ENCODE results near the gene SLC15A1. TPM values are rescaled to one million over a fixed set of nuclear protein-coding genes. Genes with fewer than 3 reads are reported as not detected.

SLC15A1 gene
- total RNA-seq, 1 donor from 2014 or later = not detected

DNA sequence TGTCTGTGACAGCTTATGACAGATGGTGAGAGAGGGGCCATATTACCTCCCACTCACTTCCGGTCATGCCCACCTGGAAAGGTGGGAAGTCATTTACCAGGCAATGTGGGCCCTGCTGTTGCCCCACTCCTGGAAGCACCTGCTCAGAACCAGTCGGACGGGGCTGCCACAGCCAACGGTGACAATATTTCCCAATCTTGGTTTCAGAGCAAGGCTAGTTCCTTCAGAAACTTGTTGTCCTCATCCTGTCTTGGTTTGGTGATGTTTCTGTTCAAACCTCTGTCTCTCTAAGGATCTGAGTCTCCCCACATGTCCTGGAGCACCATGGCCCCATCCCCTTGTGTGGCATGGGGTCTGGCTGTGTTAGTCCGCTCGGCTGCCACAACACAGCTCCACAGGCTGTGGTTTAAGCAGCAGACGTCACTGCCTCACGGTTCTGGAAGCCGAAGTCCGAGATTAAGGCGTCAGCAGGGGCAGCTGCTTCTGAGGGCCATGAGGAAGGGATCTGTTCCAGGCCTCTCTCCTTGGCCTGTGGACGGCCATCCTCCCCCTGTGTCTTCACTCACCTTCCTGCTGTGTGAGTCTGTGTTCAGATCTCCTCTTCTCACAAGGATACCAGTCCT is 31.5 kb upstream of the SLC15A1 start:
- DNase-seq = no peak
- intact Hi-C loops (cut with DNase I) = no loop called here
- ATAC-seq (ENCODE audit: poor library complexity) = no peak

DNA sequence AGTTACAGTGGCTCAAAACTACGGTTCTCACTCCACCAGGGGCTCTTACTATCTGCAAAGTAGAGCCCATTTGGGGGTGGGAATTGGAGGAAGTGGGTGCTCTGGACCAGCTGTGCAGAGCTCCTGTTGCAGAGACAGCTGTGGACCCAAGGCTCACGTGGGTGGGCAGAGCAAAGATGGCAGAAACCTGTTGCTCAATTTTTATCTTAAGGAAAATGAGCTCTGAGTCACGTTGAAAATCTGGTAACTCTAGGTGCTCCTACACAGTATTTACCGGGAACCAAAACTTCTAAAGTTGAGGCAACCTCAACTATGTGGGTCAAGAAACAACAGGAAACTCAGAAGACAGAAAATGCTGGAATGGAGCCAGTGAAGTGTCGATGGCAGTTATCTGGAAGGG is 30.2 kb upstream of the SLC15A1 start:
- intact Hi-C loops (cut with DNase I) = no loop called here
- DNase-seq (no peak), ATAC-seq (ENCODE audit: poor library complexity) (no peak)

DNA sequence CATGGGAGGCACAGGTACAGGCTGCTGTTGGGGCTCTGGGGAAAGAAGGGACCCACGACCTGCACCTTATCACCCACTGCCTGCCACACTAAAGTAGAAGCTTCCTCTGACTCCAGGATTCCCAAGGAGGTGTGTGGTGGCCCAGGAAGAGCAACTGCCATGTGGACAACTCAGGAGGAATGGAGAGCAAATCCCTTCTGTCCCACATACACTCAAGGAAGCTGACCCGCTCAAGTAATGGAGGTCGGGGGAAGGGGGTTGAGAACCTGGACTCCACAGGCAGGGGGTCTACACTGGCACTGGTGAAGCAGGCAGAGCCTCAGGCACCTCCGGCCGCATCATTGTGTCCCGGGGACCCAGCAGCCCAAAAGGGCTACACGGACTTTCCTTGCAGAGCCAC is 29.4 kb upstream of the SLC15A1 start:
- ATAC-seq (ENCODE audit: poor library complexity) = no peak
- no peak for DNase-seq
- intact Hi-C loops (cut with DNase I) = no loop called here

DNA sequence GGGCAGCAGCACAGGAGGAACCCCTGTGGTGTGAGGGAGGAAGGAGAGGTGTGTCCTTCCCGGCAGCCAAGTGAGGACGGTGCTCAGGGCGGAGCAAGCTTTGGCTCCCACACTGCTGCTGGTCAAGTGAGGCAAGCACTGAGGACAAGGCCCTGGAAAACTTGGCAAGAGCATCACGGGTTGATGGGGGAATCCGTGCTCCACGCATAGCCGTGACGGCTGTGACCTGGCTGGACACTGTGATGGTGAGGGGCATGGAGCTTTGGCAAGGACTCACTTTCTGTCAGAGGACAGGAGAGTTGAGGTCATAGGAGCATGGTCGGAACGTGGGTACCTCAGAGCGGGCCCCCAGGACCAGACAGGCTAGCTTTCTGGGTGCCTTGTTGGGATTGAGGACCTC is 29.0 kb upstream of the SLC15A1 start:
- no peak for DNase-seq
- ATAC-seq (ENCODE audit: poor library complexity) = no peak
- intact Hi-C loops (cut with DNase I) = no loop called here

DNA sequence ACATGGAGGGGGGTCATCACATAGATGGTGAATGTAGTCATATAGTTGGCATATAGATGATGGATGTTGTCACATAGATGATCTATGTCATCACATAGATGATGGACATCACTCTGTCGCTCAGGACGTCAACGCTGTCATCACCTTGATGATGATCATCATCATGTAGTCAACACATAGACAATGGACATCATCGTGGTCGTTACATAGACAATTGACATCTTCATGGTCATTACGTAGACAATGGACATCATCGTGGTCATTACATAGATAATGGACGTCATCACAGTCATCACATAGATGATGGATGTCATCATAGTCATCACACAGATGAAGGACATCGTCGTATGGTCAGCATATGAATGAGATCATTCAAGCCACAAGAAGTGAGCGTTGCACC is 28.6 kb upstream of the SLC15A1 start:
- DNase-seq (no peak), ATAC-seq (ENCODE audit: poor library complexity) (no peak)
- intact Hi-C loops (cut with DNase I) = no loop called here

DNA sequence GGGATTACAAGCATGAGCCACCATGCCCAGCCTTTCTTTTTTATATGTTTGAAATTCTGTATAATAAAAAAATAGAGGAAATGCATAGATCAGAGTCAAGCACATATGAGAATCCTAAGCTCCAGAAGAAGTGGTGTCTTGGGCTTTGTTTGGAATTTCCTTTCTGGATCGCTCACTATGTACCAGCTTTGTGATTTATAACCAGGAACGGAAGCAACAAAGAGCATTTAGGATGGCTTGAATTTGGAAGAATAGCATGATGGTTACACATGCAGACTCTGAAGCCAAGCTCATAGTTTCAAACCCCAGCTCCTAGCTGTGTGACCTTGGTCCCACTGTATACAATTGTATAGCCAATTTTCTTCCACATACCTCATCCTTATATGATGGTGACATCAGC is 28.0 kb upstream of the SLC15A1 start:
- DNase-seq (no peak), ATAC-seq (ENCODE audit: poor library complexity) (no peak)
- intact Hi-C loops (cut with DNase I) = no loop called here

DNA sequence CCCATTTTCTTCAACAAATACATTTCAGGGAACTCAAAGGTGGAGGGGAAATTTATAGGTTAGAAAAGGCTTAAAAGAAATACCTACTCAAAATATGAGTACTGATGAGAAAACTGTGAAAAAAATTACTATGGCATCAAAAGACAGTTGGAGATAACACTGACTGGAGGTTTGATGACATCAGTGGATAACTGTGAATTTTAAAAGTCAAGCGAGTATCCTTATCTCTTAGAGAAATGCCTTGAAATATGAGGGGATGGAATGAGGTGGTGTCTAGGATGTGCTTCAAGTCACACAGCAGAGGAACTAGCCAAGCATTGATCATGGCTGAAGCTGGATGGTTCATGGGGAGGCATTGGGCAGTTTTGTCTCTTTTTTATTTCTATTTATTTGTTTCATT is 27.2 kb upstream of the SLC15A1 start:
- no peak for DNase-seq
- no peak for ATAC-seq (ENCODE audit: poor library complexity)
- intact Hi-C loops (cut with DNase I) = no loop called here

DNA sequence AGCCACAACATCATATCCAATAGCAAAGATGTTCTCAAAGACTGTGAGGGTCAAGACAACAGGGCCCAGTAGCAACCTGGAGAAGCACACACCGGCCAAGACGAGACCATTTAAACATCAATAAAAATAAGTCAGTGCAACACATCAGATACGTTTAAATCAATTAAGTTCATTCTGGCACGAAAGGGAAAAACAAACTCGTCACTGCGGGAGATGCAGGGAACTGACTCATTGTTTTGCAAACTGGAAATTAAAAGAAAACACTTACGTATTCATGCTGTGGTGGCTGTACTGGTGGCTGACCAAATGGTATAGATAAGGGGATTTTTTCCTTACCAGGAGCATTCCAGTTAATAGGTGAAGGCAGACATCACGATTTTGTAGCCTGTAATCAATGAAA is 26.3 kb upstream of the SLC15A1 start:
- intact Hi-C loops (cut with DNase I) = no loop called here
- no peak for DNase-seq
- no peak for ATAC-seq (ENCODE audit: poor library complexity)

DNA sequence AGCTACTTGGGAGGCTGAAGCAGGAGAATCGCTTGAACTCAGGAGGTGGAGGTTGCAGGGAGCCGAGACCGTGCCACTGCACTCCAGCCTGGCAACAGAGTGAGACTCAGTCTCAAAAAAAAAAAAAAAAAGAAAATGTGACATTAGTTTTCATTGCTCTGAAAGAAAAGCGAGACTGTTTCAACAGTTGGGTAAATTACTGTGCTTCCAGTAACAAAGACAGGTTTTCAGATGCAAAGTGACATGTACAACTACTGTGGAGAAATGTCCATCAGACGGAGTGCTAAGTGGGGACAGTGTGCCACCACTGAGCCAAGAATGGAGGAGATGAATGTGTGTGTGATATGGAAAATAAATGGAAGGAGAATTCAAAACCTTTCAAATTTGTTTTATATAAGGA is 24.2 kb upstream of the SLC15A1 start:
- ATAC-seq (ENCODE audit: poor library complexity) (no peak), DNase-seq (no peak)
- intact Hi-C loops (cut with DNase I) = no loop called here

DNA sequence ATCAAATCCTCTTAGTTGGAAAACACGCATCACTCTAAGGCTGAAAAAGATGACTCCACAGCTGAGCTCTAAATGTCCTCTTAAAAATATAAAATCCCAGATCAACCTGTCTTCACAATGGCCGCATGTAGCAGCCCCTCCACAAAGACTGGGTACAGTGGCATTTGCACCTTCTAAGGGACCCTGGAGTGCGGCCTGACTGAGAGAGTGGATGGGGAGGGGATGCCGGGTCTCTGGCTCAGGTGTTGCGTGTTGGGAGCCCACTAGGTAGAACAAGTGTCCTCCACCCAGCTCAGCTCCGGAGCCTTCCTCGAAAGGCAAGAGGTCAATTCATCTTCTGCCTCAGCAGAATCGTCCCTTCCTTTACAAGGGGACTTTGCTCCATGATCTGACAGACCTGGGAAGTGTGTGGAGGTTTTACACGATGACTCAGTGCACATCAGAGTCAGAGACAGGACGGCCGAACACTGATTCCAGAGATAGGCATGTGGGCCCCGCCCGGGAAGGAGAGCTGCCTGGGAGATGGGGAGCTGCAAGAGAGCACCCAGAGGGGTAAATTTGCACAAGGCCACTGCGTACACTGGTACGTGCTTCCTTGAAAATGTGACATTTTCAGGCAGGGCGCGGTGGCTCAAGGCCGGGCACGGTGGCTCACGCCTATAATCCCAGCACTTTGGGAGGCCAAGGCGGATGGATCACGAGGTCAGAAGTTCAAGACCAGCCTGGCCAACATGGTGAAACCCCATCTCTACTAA is 23.5 kb upstream of the SLC15A1 start:
- intact Hi-C loops (cut with DNase I) = no loop called here
- no peak for DNase-seq
- no peak for ATAC-seq (ENCODE audit: poor library complexity)

DNA sequence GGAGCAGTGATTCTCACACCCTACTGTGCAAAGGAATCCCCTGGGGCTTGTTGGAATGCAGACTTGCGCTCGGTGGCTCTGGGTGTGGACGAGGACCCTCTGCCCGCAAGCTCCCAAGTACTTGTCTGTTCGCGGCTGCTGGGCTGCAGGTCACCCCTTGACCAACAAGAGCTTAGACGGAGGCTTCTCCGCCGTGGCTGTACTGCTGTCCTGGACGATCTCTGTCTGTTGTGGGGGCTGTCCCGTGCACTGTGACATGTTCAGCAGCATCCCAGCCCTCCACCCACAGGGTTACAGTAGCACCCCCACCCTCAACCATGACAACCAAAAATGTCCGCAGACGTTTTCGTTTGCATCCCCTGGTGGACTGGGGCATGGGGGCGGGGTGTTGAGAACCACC is 22.9 kb upstream of the SLC15A1 start:
- intact Hi-C loops (cut with DNase I) = no loop called here
- DNase-seq (peak; percentile 36), ATAC-seq (ENCODE audit: poor library complexity) (no peak)

DNA sequence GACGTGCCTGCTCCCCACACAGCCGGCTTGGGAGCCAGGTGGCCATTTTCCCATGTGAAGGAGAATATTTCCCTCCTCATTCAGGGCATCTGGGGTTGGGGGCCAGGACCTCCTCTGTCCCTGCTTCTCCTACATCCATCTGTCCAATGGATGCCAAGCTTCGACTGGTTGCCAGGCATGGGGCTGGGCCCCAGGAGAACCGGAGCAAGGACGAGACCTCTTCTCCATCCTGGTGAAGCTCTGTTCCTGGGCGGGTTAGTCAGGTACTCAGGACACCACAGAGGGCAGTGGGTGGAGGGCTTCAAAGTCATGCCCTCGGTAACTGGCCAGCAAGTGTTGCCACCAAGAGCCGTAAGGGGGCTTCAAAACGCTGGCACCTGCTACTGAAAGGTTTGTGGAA is 22.3 kb upstream of the SLC15A1 start:
- DNase-seq = no peak
- ATAC-seq (ENCODE audit: poor library complexity) = no peak
- intact Hi-C loops (cut with DNase I) = no loop called here

DNA sequence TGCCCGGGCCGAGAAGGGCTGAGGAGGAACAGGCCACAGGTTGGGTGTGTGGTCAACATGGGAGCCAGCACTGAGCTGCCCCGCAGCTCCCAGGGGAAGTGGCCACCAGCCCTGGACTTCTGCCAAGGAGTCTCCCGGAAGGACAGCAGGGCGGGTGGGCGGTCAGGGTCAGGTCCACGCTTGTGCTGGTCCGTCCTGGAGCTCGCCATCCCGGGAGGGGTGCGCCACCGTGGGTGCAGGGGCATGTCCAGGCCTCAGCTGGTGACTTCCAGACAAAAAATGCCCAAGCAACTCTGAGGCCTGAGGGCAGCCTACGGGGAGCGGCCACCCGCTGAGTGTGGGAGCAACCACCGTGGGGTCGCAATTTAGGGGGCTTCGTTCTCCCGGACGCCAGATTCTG is 21.4 kb upstream of the SLC15A1 start:
- ATAC-seq (ENCODE audit: poor library complexity) (no peak), DNase-seq (peak; percentile 29)
- intact Hi-C loops (cut with DNase I) = no loop called here

DNA sequence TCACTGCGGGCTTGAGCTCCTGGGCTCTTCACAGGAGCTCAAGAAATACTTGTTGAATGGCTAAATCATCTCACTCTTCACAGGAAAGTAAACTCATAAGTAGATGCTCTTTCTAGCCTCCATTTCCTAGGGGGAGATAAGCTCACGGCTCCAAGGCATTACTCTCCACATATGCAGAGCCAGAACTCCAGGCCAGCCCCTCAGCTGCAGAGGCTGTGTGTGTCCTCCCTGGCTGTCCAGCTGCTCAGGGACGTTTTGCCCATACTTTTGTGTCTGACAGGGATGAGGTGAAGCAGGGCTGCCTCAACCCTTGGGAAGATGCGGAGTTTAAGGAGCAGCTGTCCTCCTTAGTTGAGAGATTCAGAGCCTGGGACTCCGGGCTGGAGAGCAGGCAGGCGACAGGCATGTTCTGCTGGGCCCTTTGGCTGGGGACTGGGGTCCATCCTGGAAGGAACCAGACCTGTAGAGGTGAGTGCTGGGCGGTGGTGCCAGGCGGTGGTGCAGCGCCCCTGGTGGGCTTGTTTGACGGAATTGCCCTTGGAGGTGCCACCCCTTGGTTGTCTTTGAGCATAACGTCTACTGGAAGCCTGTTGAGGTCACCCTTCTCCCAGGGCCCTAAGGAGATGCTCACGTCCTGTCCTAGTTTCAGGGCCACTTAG is 20.5 kb upstream of the SLC15A1 start:
- DNase-seq = no peak
- no peak for ATAC-seq (ENCODE audit: poor library complexity)
- intact Hi-C loops (cut with DNase I) = no loop called here

DNA sequence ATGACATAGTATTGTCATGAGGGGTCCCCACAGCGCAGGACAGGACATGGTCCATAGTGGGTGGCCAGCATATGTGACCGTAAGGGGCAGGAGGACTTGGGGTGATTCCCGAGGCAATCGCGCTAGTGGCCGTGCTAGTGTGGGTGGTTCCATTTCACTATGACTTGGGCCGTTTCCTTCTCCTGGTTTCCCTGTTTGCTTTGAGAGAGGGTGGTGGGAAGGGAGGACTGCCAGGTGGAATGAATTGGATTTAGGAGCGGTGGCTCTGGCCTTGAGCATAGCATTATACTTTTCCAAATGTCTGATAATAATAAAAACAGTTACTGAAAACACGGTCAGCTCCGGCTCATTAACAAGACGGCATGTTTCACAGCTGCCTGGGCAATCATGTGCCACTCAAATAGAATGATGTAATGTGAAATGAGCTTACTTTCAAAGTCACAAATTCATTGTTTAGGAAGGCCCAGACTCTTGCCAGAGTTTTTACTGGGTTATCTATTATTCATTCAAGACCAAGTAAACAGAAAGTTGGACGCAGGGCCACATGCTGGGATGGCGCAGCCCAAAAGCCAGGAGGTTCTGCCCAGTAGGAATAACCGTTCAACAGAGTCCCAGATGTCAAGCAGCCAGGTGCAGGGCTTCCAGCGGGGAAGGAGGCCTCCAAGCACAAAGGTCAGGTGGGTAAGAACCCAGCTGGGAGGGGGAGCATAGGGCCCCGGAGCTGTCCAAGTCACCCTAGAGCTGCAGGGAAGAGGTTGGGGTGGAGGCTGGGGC is 19.6 kb upstream of the SLC15A1 start:
- intact Hi-C loops (cut with DNase I) = no loop called here
- DNase-seq = no peak
- no peak for ATAC-seq (ENCODE audit: poor library complexity)

DNA sequence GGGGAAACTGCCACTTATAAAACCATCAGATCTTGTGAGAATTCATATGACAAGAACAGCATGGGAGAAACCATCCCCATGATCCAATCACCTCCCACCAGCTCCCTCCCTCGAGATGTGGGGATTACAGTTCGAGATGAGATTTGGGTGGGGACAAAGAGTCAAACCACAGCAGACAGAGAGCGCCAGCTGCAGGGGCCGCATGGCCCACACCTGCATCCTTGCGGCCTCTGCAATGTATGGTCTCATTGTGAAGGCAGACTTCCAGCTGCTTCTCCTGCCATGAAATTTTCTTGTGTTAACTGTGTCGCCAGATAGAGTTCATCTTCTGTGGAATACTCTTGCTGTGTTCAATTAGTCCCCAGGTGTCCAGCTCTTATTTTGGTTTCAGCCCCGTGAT is 17.3 kb upstream of the SLC15A1 start:
- ATAC-seq (ENCODE audit: poor library complexity) (no peak), DNase-seq (no peak)
- intact Hi-C loops (cut with DNase I) = no loop called here

DNA sequence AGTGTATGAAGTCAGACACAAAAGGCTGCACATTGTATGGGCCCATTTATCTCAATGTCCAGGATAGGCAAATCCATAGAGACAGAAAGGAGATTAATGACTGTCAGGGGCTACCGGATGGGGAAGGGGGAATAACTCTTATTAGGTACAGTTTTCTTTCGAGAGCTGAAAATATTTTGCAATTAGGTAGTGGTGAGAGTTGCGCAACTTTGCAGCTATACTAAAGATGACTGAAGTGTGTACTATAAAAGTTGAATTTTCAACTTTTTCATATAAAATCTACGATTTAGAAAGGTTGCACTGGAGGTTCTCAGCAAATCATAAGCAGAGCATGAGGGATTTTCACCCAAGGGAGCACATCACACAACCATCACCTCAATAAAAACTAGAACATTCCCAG is 16.1 kb upstream of the SLC15A1 start:
- DNase-seq (no peak), ATAC-seq (ENCODE audit: poor library complexity) (no peak)

DNA sequence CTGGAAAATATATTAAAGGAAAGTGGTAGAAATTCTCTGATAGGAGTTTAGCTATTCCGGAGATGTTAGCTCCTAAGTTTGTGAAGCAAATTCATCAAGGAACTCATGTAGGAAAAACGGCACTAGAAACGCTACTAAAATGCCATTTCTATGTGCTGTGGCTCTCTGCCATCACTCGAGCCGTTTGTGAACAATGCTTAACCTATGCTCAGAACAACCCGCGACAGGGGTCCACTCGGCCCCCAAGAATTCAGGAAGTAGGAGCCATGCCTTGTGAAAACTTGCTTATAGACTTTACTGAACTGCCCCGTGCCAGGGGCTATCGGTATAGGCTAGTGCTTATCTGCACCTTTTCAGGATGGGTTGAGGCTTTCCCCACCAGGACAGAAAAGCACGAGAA is 14.2 kb upstream of the SLC15A1 start:
- DNase-seq = no peak
- intact Hi-C loops (cut with DNase I) = no loop called here
- no peak for ATAC-seq (ENCODE audit: poor library complexity)

More for the DNA sequence above, 16.1 kb upstream of the SLC15A1 start:
- intact Hi-C loops (cut with DNase I) = no loop called here

DNA sequence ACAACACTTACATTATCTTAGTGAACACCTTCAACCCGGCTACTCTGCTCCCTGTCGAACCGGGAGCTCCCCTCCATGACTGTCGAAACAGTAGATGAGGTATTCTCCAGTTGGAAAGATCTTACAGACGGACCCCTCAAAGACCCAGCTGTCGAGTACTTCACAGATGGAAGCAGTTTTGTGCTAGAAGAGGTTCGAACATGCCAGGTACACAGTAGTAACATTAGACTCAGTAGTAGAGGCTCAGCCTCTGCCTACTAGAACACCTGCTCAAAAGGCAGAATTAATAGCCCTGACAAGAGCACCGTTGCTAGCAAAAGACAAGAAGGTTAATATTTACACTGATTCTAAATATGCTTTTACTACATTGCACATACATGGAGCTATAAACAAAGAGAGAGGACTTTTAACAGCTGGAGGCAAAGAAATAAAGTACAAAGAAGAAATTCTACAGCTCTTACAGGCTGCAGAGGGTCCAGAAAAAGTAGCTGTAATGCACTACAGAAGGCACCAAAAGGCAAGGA is 13.6 kb upstream of the SLC15A1 start:
- DNase-seq (no peak), ATAC-seq (ENCODE audit: poor library complexity) (no peak)
- intact Hi-C loops (cut with DNase I) = no loop called here
